HG03039 (cell line): Measurements from ENCODE around the gene PYHIN1.
A peak's percentile ranks its signal among the peaks of the same experiment; 100 is the strongest.

Source experiments
- ATAC-seq: cut with Tn5 transposase; IDR thresholded peaks from one replicate; pipeline ENCODE4 v1.9.1; 2021; ENCODE audit warnings: mild to moderate bottlenecking, moderate library complexity; ENCODE audit not compliant: unreplicated experiment

PYHIN1 gene

GRCh38 chr1:159011751-159012150 is 80.4 kb downstream of the PYHIN1 start:
- ATAC-seq, result no peak

- no peak for ATAC-seq
Observed at GRCh38 chr1:159012495-159012894, 81.1 kb downstream of the PYHIN1 start.

- ATAC-seq, result no peak
Observed at GRCh38 chr1:159014003-159014571, 82.7 kb downstream of the PYHIN1 start.

- ATAC-seq, result no peak
Observed at GRCh38 chr1:159014851-159015250, 83.5 kb downstream of the PYHIN1 start.

- ATAC-seq, result peak; percentile 97
Observed at GRCh38 chr1:159015440-159015909, 84.1 kb downstream of the PYHIN1 start.

- ATAC-seq, result no peak
Observed at GRCh38 chr1:159023723-159024122, 92.4 kb downstream of the PYHIN1 start.

GRCh38 chr1:159025043-159025442 is 93.7 kb downstream of the PYHIN1 start:
- no peak for ATAC-seq
